Body of pancreas (tissue), 4 donors: ENCODE data around the gene KCNG4.

Experiments
- CTCF ChIP-seq, 7 experiments: fragments of 450-650 bp in 4 of 7; fragments of 200-600 bp in 3 of 7; sonication (generic) in 3 of 7; IDR thresholded peaks; one replicate each; pipeline ENCODE4 v1.5.1; 2016 to 2019; ENCODE audit warnings: antibody characterized with exemption in 7 of 7
- POLR2A ChIP-seq, 3 donors: fragments of 450-650 bp; IDR thresholded peaks; one replicate each; pipeline ENCODE4 v1.6.1; 2016; ENCODE audit warnings: antibody characterized with exemption in 3 of 3, mild to moderate bottlenecking in 2 of 3

GRCh38 chr16:84197466-84198128 is 42.2 kb downstream of the KCNG4 start:
- no peak for TF ChIP-seq CTCF (IDR thresholded peaks at IDR 0.05)
- no peak for TF ChIP-seq POLR2A (IDR thresholded peaks at IDR 0.05)
